Suprapubic skin (tissue), 4 donors: Measurements from ENCODE around the gene GUCA1A.

Source experiments
- CTCF ChIP-seq, 2 donors: fragments of 200-600 bp in 1 of 2; fragments of 450-650 bp in 1 of 2; sonication (generic) in 1 of 2; IDR thresholded peaks; one replicate each; pipeline ENCODE4 v1.5.1; 2016 to 2019; ENCODE audit warnings: antibody characterized with exemption in 2 of 2, mild to moderate bottlenecking in 1 of 2, moderate library complexity in 1 of 2
- EP300 ChIP-seq: sonication (generic); formaldehyde crosslinking; IDR thresholded peaks from one replicate; pipeline ENCODE4 v1.6.1; 2017; ENCODE audit warnings: antibody characterized with exemption
- POLR2A ChIP-seq, 2 donors: fragments of 450-650 bp; IDR thresholded peaks; one replicate each; pipeline ENCODE4 v1.6.1; 2017; ENCODE audit warnings: antibody characterized with exemption in 2 of 2, mild to moderate bottlenecking in 2 of 2, moderate library complexity in 2 of 2
- POLR2AphosphoS5 ChIP-seq, 3 donors: sonication (generic); formaldehyde crosslinking; IDR thresholded peaks; one replicate each; pipeline ENCODE4 v1.6.1; 2017; ENCODE audit warnings: antibody characterized with exemption in 3 of 3

GRCh38 chr6:42212442-42212841, 39.3 kb downstream of the GUCA1A start:
- TF ChIP-seq POLR2A (IDR thresholded peaks at IDR 0.05) (no peak), CTCF (IDR thresholded peaks at IDR 0.05) (no peak), EP300 (no peak), POLR2AphosphoS5 (IDR thresholded peaks at IDR 0.05) (no peak)
